Esophagus squamous epithelium (tissue), 4 donors: ENCODE results near the gene NDUFS2.

Source experiments
- POLR2A ChIP-seq, 4 donors: fragments of 450-650 bp; IDR thresholded peaks; one replicate each; pipeline ENCODE4 v1.6.1; 2017; ENCODE audit warnings: antibody characterized with exemption in 4 of 4, mild to moderate bottlenecking in 4 of 4, moderate library complexity in 3 of 4
- TF ChIP-seq, protein P1 (sequence below), 6 experiments: fragments of 450-650 bp in 4 of 6; fragments of 200-600 bp in 2 of 6; sonication (generic) in 2 of 6; IDR thresholded peaks; one replicate each; pipeline ENCODE4 v1.5.1; 2016 to 2019; ENCODE audit warnings: antibody characterized with exemption in 6 of 6, mild to moderate bottlenecking in 4 of 6, moderate library complexity in 4 of 6

DNA sequence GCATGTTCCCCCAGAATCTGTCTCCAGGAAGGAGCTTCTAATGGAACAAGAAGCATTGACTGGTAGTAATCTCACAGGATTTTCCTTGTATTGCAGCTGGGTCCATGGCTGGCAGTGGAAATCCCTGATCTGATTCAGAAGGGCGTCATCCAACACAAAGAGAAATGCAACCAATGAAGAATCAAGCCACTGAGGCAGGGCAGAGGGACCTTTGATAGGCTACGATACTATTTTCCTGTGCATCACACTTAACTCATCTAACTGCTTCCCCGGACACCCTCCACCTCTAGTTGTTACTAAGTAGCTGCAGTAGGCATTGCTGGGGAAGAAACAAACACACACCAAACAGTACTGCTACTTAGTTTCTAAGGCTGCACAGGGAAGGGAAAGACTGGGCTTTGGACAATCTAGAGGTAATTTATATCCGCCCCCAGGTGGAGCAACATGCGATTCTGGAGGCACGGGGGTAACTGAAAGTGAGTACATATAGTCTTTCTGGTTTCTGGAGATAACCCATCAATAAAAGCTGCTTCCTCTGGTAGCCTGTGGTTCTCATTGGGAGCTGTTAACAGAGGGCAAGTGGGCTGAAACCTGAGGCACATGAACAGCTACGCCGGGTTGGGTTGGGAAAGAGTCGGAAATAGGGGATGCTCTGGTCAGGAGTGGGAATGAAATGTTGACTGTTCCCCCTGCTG is 43.7 kb upstream of the NDUFS2 start:
- TF ChIP-seq, protein P1, sequence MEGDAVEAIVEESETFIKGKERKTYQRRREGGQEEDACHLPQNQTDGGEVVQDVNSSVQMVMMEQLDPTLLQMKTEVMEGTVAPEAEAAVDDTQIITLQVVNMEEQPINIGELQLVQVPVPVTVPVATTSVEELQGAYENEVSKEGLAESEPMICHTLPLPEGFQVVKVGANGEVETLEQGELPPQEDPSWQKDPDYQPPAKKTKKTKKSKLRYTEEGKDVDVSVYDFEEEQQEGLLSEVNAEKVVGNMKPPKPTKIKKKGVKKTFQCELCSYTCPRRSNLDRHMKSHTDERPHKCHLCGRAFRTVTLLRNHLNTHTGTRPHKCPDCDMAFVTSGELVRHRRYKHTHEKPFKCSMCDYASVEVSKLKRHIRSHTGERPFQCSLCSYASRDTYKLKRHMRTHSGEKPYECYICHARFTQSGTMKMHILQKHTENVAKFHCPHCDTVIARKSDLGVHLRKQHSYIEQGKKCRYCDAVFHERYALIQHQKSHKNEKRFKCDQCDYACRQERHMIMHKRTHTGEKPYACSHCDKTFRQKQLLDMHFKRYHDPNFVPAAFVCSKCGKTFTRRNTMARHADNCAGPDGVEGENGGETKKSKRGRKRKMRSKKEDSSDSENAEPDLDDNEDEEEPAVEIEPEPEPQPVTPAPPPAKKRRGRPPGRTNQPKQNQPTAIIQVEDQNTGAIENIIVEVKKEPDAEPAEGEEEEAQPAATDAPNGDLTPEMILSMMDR (IDR thresholded peaks at IDR 0.05): no peak
- no peak for TF ChIP-seq POLR2A (IDR thresholded peaks at IDR 0.05)
